OCI-LY7 (cell line): ENCODE data around the gene ACOT8. TPM values are rescaled to one million over a fixed set of nuclear protein-coding genes. Genes with fewer than 3 reads are reported as not detected.

Experiments
- BruUV-seq: library from RNA; stranded (reverse); fragments of 400-500 nt; replicated peaks from 2 replicates; lab custom pipeline; 2021; lab: Mats Ljungman, UMichigan
- CTCF ChIA-PET: fragments of 300-600 bp; sonication (Branson Sonifier 250); formaldehyde crosslinking; loops from one replicate; lab custom pipeline; 2022; ENCODE audit warnings: antibody characterized with exemption; ENCODE audit not compliant: unreplicated experiment; lab: Charles Lee
- POLR2A ChIA-PET: fragments of 300-600 bp; sonication (Branson Sonifier 250); formaldehyde crosslinking; loops from one replicate; lab custom pipeline; 2022; ENCODE audit warnings: antibody characterized with exemption; lab: Charles Lee
- DNase-seq: peaks from one replicate; pipeline ENCODE4 v3.0.0-alpha.2; 2015; ENCODE audit warnings: low spot score
- H2AFZ ChIP-seq: fragments of 200-600 bp; sonication (generic), shearing (Covaris generic); 2 replicates; pipeline ENCODE4 v1.6.1; 2014; ENCODE audit warnings: mild to moderate bottlenecking, antibody characterized with exemption, low read length, moderate library complexity
- H3K27ac ChIP-seq: fragments of 200-600 bp; sonication (generic); 2 replicates; pipeline ENCODE4 v1.5.1; 2014; ENCODE audit warnings: mixed run types, low read depth, mild to moderate bottlenecking, moderate library complexity, low read length, inconsistent platforms; ENCODE audit not compliant: poor library complexity, severe bottlenecking
- H3K36me3 ChIP-seq: fragments of 200-600 bp; sonication (generic); 2 replicates; pipeline ENCODE4 v1.6.1; 2014; ENCODE audit warnings: mild to moderate bottlenecking, antibody characterized with exemption, low read length, moderate library complexity, mixed read lengths; ENCODE audit not compliant: insufficient read depth
- H3K4me1 ChIP-seq: fragments of 200-600 bp; sonication (generic); 2 replicates; pipeline ENCODE4 v1.5.1; 2014; ENCODE audit warnings: mild to moderate bottlenecking, low read length; ENCODE audit not compliant: insufficient read depth, poor library complexity, severe bottlenecking
- H3K4me2 ChIP-seq: fragments of 200-600 bp; sonication (generic); 2 replicates; pipeline ENCODE4 v1.6.1; 2014; ENCODE audit warnings: mild to moderate bottlenecking, low read length
- H3K4me3 ChIP-seq: fragments of 200-600 bp; sonication (generic); 2 replicates; pipeline ENCODE4 v1.5.1; 2014; ENCODE audit warnings: mild to moderate bottlenecking, low read depth, low read length; ENCODE audit not compliant: poor library complexity, severe bottlenecking
- H3K79me2 ChIP-seq: fragments of 200-600 bp; sonication (generic); 2 replicates; pipeline ENCODE4 v1.6.1; 2016; ENCODE audit warnings: low read depth, mild to moderate bottlenecking, low read length, moderate library complexity, mixed read lengths; ENCODE audit not compliant: insufficient read depth
- H3K9me2 ChIP-seq: fragments of 200-600 bp; sonication (generic); 2 replicates; pipeline ENCODE4 v1.6.1; 2016; ENCODE audit warnings: mild to moderate bottlenecking, low read length, mixed read lengths; ENCODE audit not compliant: insufficient read depth
- H3K9me3 ChIP-seq: fragments of 200-600 bp; sonication (generic); 2 replicates; pipeline ENCODE4 v1.6.1; 2014; ENCODE audit warnings: mild to moderate bottlenecking, mixed run types, low read length, mixed read lengths
- H4K20me1 ChIP-seq: fragments of 200-600 bp; sonication (generic); 2 replicates; pipeline ENCODE4 v1.6.1; 2014; ENCODE audit warnings: mild to moderate bottlenecking, antibody characterized with exemption, low read length, moderate library complexity, mixed read lengths; ENCODE audit not compliant: insufficient read depth
- CTCF ChIP-seq: fragments of 200-600 bp; sonication (generic); conservative IDR thresholded peaks from 2 replicates; pipeline ENCODE4 v1.5.1; 2014; ENCODE audit warnings: mild to moderate bottlenecking, antibody characterized with exemption, low read length, moderate library complexity, mixed read lengths
- EZH2phosphoT487 ChIP-seq: fragments of 200-600 bp; sonication (generic); IDR thresholded peaks from 2 replicates; pipeline ENCODE4 v1.6.1; 2018; ENCODE audit warnings: low read depth, borderline replicate concordance, mild to moderate bottlenecking, mixed run types, antibody characterized with exemption, low read length, moderate library complexity, mixed read lengths
- intact Hi-C: fragments of 100-400 bp; cut with micrococcal nuclease; formaldehyde crosslinking; loops from one replicate; pipeline ENCODE4 v1.10.0; 2022; ENCODE audit not compliant: unreplicated experiment
- total RNA-seq, 2 experiments: library from RNA; depleted of rRNA in 1 of 2; stranded (reverse); fragments of >200 nt in 1 of 2; shearing (Covaris generic) in 1 of 2; gene quantifications; 2 replicates each; pipeline ENCODE4 v1.2.3, GENCODE V29; 2014 to 2022

The ACOT8 gene
- total RNA-seq, 2 experiments from 2014 or later: 28.2 to 37.1 TPM

- intact Hi-C loops: no loop called here
- Histone ChIP-seq H3K4me2 (no peak overlapping the region), H3K4me3 (no peak overlapping the region), H2AFZ (no peak overlapping the region), H3K36me3 (no peaks in the 10 kb centered on the region), H4K20me1 (no peaks in the 10 kb centered on the region), H3K9me3 (no peaks in the 10 kb centered on the region), H3K9me2 (no peaks in the 10 kb centered on the region), H3K27ac (no peak overlapping the region), H3K4me1 (peaks cover 7% of the 10 kb centered on the region), H3K79me2 (no peaks in the 10 kb centered on the region)
- BruUV-seq: no TSS peak
- no peak for TF ChIP-seq EZH2phosphoT487
- no peak for TF ChIP-seq CTCF
- CTCF ChIA-PET: no interaction called here
- POLR2A ChIA-PET: interaction anchor here (0.6 kb wide), 1 partner anchor 107 kb away, joined by 3 read pairs; no protein-coding TSS in a partner anchor
- no peak for DNase-seq
Observed at GRCh38 chr20:45835329-45835765, 21.8 kb downstream of the ACOT8 start.

GRCh38 chr20:45834797-45835161 lies 22.4 kb downstream of the ACOT8 start:
- H3K36me3 ChIP-seq: no peaks in the 10 kb centered on the region
- H3K9me3 ChIP-seq: no peaks in the 10 kb centered on the region
- ChIA-PET POLR2A (no interaction called here), CTCF (no interaction called here)
- TF ChIP-seq CTCF: no peak
- no peak for TF ChIP-seq EZH2phosphoT487
- no peak overlapping the region for H2AFZ ChIP-seq
- BruUV-seq: no TSS peak
- H3K4me1 ChIP-seq: peaks cover 7% of the 10 kb centered on the region
- no peak overlapping the region for H3K4me3 ChIP-seq
- intact Hi-C loops: no loop called here
- no peaks in the 10 kb centered on the region for H3K9me2 ChIP-seq
- no peaks in the 10 kb centered on the region for H4K20me1 ChIP-seq
- no peak overlapping the region for H3K4me2 ChIP-seq
- no peak for DNase-seq
- no peak overlapping the region for H3K27ac ChIP-seq
- H3K79me2 ChIP-seq: no peaks in the 10 kb centered on the region

GRCh38 chr20:45833883-45834796 lies 23.1 kb downstream of the ACOT8 start:
- Histone ChIP-seq H3K36me3 (no peaks in the 10 kb centered on the region), H3K79me2 (no peaks in the 10 kb centered on the region), H3K9me3 (no peaks in the 10 kb centered on the region), H4K20me1 (no peaks in the 10 kb centered on the region), H3K4me2 (peak overlapping the region; percentile 72), H3K4me3 (peak overlapping the region; percentile 60), H3K9me2 (no peaks in the 10 kb centered on the region), H3K27ac (no peak overlapping the region), H2AFZ (peak overlapping the region; percentile 60), H3K4me1 (peaks cover 7% of the 10 kb centered on the region)
- TF ChIP-seq EZH2phosphoT487: no peak
- TF ChIP-seq CTCF: no peak
- no TSS peak for BruUV-seq
- intact Hi-C loops: no loop called here
- ChIA-PET POLR2A (interaction anchor here (1.0 to 2.1 kb wide), 2 partner anchors 8 to 12 kb away, joined by 4 to 8 read pairs; no protein-coding TSS in a partner anchor), CTCF (no interaction called here)
- no peak for DNase-seq
